SKM-1 (cell line): Measurements from ENCODE around the gene HSD17B4.
"Not testable (repeated sequence)": the region's sequence is repeated elsewhere in the genome, so short reads cannot be mapped to it uniquely, and the experiment has no call there.

Experiments used
- DNase-seq: peaks from one replicate; lab custom pipeline; 2025; ENCODE audit not compliant: unreplicated experiment; lab: John Stamatoyannopoulos, UW

HSD17B4 gene

GRCh38 chr5:119428574-119428973 lies 23.7 kb upstream of the HSD17B4 start:
- not testable (repeated sequence) for DNase-seq

DNA sequence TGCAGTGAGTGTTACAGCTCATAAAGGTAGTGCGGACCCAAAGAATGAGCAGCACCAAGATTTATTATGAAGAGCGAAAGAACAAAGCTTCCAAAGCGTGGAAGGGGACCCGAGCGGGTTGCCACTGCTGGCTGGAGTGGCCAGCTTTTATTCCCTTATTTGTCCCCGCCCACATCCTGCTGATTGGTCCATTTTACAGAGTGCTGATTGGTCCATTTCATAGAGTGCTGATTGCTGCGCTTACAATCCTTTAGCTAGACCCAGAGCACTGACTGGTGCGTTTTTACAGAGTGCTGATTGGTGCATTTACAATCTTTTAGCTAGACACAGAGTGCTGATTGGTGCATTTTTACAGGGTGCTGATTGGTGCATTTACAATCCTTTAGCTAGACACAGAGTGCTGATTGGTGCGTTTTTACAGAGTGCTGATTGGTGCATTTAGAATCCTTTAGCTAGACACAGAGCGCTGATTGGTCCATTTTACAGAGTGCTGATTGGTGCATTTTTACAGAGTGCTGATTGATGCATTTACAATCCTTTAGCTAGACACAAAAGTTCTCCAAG lies 19.5 kb upstream of the HSD17B4 start:
- DNase-seq = not testable (repeated sequence)

- DNase-seq = peak; percentile 61
Measured at GRCh38 chr5:119435436-119436132, 16.7 kb upstream of the HSD17B4 start.

- not testable (repeated sequence) for DNase-seq
Measured at GRCh38 chr5:119437785-119438586, 14.3 kb upstream of the HSD17B4 start.

GRCh38 chr5:119438587-119438917 lies 13.7 kb upstream of the HSD17B4 start:
- DNase-seq = peak; percentile 59

GRCh38 chr5:119439140-119439631 lies 13.1 kb upstream of the HSD17B4 start:
- DNase-seq = no peak

DNA sequence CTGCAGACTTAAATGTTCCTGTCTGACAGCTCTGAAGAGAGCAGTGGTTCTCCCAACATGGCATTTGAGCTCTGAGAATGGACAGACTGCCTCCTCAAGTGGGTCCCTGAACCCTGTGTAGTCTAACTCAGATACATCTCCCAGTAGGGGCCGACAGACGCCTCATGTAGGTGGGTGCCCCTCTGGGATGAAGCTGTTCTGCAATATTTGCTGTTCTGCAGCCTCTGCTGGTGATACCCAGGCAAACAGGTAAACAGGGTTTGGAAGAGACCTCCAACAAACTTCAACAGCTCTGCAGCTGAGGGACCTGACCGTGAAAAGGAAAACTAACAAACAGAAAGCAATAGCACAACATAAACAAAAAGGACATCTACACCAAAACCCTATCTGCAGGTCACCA lies 12.7 kb upstream of the HSD17B4 start:
- DNase-seq = not testable (repeated sequence)

DNA sequence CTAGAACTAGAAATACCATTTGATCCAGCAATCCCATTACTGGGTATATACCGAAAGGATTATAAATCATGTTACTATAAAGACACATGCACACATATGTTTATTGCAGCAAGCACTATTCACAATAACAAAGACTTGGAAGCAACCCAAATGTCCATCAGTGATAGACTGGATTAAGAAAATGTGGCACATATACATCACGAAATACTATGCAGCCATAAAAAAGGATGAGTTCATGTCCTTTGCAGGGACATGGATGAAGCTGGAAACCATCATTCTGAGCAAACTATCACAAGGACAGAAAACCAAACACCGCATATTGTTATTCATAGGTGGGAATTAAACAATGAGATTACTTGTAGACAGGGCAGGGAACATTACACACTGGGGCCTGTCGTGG lies 7.7 kb upstream of the HSD17B4 start:
- DNase-seq = not testable (repeated sequence)

DNA sequence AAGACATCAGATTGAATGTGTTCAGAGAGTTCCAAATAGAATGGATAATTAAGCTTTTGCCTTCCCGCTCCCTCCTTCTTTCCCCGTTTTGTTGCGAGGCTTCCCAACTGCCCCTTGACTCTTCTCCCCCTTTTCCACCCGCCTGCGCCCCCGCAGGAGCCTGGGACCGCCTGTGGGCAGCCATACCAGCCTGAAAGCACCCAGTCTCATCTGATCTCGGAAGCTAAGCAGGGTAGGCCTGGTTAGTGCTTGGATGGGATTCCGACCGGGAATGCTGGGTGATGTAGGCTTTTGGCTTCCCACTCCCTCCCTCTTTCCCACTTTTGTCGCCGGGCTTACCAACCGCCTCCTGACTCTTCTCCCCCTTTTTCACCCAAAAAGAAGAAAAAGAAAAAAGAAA lies 6.8 kb upstream of the HSD17B4 start:
- no peak for DNase-seq

GRCh38 chr5:119449882-119450281 lies 2.4 kb upstream of the HSD17B4 start:
- no peak for DNase-seq

- peak; percentile 13 for DNase-seq
Measured at GRCh38 chr5:119450627-119451026, 1.7 kb upstream of the HSD17B4 start.

DNA sequence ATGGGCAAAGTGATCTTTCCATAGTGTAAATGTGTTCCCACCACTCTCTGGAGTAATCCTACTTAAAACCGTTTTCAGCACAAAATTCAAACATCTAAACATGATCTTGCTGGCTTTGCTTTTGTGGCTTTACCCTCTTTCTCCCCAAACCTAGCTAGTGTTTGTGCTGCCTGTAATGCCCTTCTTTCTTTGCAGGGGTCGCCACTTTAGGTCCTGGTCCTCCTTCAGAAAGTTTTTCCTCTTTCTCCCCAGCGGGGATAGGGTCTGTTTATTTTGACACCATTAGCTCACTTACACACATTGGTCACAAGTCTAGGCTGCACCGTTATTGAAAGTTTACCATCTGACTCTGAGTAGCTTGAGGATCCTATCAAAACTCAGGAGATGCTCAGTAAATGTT lies 736 bp upstream of the HSD17B4 start:
- no peak for DNase-seq

GRCh38 chr5:119452060-119452372 lies 281 bp upstream of the HSD17B4 start:
- DNase-seq = no peak

- peak; percentile 5 for DNase-seq
Measured at GRCh38 chr5:119453040-119453373, 710 bp downstream of the HSD17B4 start.

- DNase-seq = no peak
Measured at GRCh38 chr5:119454171-119454570, 1.9 kb downstream of the HSD17B4 start.

GRCh38 chr5:119458911-119459632 lies 6.8 kb downstream of the HSD17B4 start:
- DNase-seq = no peak

GRCh38 chr5:119465640-119466039 lies 13.3 kb downstream of the HSD17B4 start:
- DNase-seq = no peak

- no peak for DNase-seq
Measured at GRCh38 chr5:119468286-119468685, 16.0 kb downstream of the HSD17B4 start.

GRCh38 chr5:119470105-119470763 lies 17.9 kb downstream of the HSD17B4 start:
- no peak for DNase-seq

GRCh38 chr5:119470851-119471451 lies 18.7 kb downstream of the HSD17B4 start:
- no peak for DNase-seq

- DNase-seq = no peak
Measured at GRCh38 chr5:119473241-119473640, 20.9 kb downstream of the HSD17B4 start.
